Activated effector memory CD4-positive, alpha-beta T cell treated with Interleukin-2 at 50 U/mL for 16 hours (primary cell): Measurements from ENCODE around the gene TFF2.

Source experiments
- DNase-seq: peaks from one replicate; pipeline ENCODE4 v3.0.0-alpha.2; 2020

TFF2 gene, protein sequence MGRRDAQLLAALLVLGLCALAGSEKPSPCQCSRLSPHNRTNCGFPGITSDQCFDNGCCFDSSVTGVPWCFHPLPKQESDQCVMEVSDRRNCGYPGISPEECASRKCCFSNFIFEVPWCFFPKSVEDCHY

DNA sequence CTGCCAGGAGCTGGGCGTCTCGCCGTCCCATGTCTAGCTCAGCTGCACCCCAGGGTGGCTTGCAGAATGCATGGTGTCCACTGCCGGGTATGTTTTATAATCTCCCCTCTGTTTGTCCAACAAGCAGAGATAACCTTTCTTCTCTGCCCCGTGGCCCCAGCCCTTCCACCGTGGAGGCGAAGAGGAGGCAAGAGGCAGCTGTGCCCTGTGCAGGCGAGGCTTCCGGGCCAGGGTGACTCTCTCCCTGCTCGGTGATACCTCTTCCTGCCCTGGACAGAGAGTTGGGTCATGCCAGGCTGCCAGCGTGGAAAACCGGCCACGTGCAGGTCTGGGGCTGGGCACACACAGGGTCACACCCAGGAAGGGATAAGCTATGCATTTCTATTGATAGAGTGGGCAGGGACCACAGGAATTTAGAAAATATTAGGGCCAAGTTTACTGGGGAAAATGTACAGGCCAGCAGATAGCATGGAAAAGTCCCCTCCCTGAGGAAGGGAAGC, at the start of gene TFF2:
TFF2 (minus strand) TSS at position 68 of the 500 bp plus-strand sequence; CDS start at position 31, 37 bp downstream.
- no peak for DNase-seq

DNA sequence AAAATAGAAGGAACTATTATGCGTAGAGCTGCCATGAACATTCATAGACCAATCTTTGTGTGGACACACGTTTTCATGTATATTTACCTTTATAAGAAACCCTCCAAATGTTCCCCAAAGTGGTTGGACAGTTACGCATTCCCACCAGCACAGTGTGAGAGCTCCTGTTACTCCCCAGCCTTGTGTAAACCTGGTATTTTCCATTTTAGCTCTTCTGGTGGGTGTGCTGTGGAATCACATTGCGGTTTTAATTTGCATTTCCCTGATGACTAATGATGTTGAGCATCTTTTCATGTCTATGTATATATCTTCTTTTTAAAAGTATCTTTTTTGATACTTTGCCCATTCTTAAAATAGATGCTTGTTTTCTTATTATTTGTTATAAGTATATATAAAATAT, 49.7 kb upstream of the TFF2 start:
- DNase-seq, result no peak

DNA sequence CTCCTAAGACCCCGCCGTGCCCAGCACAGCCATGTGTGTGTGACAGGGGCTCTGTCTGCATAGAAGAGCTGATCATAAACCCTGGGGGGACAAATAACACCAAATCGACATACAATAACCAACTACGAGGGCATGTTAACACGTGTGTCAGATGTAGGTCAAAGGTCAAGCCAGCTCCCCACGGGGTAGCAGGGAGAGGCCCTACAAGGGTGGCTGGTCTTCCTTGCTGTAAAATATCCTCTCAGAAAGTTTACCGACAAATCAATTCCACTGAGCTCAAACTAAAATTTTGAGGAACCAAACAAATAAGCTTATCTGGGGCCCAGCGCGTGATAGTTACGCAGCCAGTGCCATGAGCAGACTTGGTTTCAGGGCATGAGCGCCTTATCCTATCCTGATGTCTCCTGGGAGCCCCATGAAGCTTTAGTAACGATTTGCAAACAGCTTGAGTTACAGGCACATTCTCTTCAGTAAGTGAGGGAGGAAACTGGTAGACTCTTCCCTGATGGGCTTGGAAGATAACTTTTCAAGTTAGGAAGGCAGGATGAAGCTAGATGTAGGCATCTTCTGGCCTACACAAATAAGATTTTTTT, 47.7 kb upstream of the TFF2 start:
- DNase-seq, result no peak

DNA sequence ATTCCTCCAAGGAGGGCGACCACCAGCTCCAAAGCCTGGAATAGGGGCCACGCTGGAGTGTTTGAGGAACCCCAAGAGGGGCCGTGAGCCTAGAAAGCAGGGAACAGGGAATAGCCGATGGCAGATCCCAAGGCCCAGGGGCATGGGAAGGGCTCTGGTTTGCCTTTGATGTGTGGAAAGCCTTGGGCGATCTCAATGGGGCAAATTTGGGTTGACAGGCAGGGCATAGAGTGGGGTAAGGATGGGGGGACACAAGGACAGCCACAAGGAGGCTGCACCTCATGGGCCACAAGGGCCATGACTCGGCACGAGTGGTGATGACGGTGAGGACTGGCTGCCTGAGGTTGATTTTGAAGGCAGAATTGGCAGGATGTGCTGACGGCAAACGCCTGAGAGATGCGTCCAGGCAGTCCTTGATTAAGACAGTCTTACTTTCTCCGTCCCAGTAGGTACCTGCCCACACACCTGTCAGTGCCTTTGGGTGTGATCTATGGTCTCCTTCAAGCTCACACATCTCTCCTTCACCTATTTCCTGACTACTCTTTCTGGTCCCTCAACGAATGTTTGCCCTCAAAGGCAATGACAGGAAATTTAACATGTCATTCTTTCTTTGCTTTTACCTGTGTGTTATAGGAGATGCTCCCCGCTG, 47.1 kb upstream of the TFF2 start:
- DNase-seq, result no peak

DNA sequence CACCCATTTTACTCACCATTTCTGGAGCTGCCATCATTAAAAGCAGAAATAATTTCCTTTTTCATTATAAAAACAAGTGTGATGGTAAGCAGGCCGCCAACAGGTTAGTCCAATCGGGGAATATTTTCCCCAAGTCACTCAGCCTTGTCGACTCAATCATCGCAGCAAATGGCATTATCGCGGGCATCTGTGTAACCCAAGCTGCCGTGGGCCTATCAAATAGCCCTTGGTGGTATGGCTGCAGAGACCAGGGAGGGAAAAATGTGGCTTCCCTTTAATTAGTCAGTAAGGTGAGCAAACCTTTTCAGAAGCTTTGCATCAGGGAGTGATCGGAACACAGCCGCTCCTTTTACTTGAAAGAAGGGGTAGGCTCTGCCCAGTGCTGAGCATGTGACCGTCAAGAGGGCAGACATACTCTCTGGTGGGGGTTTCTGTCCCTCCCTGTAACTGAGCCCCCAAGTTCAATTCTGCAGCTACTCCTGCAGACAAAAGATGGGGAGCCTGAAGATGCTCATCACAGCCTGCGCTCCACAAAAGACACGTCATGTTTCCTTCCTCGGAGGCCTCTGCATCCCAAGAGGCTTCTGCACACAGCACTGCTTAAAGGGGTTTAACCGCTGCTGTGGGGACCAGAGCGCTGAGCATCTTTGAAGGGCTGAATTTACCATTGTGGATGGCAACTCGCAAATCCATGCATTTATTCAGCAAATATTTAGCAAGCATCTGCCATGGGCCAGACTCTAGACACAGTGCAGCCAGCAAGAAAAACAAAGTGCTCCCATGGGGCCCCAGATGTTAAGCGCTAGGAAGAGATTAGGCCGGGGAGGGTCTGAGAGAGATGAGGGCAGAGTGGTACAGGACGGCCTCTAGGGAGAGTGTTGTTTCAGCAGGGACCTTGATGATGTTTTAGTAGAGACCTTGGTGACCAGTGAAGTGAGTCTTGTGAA, 46.3 kb upstream of the TFF2 start:
- DNase-seq, result no peak

DNA sequence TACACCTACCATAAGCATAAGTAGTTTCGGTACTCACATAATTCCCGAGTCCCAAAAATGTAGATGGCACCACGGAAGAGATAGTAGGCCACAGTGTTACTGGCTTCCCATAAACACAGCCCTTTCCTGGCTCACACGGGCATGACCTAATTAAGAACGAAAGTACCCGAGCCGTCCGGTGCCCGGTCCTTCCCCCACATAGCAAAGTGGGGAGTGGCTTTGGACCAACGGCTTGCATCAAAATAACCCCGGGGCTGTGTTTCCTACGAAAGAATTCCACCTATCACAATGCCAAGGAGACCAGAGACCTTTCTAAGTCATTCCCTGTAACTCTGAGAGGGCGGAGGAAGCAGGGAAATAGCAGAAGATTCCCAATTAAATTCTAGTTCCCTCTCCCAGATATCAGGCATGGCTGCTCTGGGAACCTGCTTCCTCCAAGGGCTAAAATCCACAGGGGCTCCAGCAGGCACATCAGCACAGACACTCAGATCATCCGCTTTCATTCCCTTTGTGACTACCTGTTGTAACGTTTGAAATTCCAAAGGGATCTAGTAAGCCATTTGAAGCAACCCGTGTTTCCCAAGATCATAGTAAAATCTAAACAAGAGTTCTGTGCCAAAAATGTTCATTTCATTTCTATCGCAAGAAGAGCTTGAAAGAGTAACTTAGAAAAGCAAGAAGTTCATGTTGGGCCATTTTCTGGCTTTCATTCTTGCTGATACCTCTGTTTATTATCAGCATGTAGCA, 45.3 kb upstream of the TFF2 start, which contains the start of gene TMPRSS3:
TMPRSS3 (minus strand) TSS at position 148 of the 747 bp plus-strand sequence. CDS start 635 bp downstream, outside the sequence.
- no peak for DNase-seq

DNA sequence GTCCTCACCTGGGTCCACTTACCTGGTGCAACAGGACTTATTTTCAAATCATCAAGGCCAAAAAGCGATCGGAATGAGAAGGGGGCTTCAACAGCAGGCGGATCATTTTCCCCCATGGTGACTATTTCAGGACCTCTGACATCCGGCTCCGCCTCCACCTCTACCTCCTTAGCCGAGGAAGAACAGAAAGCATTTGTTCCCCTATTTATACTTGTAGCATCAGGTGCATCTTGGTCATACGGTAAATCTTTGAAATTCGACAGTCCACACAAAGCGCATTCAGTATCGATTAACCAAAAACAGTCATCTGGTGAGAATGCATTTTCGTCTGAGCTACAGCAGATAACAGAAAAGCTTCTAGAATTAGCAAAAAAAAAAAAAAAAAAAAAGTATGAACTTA, 44.5 kb upstream of the TFF2 start:
- DNase-seq, result no peak

DNA sequence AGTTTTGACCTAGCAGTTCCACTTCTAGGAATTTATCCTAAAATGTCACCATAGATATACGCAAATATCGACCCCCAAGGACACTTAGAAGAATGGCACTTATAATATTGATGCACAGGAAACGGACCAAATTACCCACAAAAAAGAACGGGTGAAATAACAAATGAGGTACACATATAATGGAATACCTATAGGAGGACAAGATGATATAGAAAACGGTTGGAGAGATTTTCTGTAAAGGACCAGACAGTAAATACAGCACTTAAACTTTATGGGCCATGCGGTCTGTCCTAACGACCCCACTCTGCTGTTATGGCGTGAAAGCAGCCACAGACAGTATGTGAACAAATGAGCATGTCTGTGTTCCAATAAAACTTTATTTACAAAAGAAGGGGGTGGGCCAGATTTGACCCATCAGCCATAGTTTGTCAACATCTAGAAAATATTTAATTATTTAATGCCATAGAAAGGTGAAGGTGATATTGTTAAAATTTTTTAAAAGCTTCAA, 42.7 kb upstream of the TFF2 start:
- no peak for DNase-seq

DNA sequence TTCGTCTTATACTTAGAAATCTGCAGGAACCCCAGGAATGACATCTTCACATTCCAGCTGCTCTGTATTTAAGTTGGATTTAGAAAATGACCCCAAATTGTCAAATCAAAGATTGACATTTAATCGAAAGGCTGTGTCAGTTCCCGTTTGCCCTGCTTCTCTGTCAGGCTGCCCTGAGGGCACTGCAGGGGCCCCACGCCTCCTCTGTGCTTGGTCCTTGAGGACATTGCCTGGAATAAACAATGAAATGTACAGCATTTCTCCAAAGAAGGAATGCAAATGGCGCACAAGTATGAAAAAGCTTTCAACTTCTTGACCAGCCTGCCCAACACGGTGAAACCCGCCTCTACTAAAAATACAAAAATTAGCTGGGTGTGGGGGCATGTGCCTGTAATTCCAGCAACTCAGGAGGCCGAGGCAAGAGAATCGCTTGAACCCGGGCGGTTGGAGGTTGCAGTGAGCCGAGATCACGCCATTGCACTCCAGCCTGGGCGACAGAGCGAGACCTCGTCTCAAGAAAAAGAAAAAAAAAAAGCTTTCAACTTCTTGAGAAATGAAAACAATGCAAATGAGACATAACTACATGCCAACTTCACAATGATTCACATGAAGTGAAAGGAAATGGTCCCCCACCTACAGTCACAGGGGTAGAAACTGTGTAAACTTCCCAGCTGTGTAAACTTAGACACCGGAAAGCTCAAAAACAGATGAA, 42.1 kb upstream of the TFF2 start:
- no peak for DNase-seq

DNA sequence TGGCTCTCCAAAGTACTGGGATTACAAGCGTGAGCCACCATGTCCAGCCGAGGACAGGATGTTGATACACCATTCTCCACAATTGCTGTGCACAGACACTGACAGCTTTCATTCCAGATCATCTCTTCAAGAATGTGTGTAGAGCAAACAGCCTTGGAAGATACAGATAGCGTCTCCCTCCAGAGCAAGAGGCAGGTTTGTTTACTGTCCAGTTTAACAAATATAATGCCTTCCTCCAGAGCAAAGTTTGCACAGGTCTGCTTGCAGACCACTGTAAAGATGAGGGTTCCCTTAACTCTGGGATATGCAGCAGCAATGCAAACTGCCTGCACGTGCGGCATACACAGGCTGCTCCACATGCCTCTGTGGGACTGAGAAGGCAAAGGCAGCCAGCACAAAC, 40.5 kb upstream of the TFF2 start:
- DNase-seq, result no peak

DNA sequence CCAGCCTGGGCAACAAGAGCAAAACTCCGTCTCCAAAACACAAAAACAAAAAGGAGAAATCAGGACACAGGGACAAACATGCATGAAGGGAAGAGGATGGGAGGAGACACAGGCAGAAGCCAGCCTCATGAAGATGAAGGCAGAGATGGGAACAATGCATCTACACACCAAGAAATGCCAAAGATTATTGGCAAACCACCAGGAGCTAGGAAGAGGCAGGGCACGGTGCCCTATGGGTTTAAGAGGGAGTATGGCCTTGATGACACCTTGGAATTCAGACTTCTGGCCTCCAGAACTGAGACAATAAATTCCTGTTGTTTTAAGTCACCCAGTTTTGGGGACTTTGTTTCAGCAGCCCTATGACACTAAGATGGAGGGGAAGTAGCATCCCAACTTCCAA, 39.9 kb upstream of the TFF2 start:
- DNase-seq, result no peak

DNA sequence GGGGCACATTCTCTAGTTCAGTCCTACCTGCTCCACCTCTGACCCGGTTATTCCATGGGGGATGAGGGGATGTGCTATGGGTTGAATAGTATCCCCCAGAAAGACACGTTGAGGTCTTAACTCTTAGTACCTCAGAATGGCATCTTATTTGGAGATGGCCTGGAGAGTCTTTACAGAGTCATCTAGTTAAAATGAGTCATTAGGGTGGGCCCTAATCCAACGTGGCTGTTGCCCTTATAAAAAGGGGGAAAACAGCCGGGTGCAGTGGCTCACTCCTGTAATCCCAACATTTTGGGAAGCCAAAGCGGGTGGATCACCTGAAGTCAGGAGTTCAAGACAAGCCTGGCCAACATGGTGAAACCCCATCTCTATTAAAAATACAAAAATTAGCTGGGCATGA, 39.4 kb upstream of the TFF2 start:
- DNase-seq, result no peak

DNA sequence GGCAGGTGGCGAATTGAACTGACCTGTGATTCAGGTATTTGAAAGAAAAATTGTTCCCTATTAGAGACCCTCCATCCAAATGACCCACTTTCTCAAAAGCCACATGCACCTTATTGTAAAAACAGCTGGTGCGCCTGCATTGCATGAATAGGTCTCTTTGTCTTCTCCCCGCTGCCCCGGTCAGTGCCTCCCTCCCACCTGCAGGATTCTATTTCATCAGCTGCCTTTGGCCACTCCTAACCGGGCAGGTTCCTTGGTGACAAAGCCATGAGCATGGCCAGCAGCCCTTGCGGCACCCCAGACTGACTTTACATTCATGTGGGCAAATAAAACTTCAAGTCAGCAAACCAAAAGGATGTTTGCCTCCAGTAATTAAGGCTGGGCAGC, 38.6 kb upstream of the TFF2 start:
- DNase-seq, result no peak

DNA sequence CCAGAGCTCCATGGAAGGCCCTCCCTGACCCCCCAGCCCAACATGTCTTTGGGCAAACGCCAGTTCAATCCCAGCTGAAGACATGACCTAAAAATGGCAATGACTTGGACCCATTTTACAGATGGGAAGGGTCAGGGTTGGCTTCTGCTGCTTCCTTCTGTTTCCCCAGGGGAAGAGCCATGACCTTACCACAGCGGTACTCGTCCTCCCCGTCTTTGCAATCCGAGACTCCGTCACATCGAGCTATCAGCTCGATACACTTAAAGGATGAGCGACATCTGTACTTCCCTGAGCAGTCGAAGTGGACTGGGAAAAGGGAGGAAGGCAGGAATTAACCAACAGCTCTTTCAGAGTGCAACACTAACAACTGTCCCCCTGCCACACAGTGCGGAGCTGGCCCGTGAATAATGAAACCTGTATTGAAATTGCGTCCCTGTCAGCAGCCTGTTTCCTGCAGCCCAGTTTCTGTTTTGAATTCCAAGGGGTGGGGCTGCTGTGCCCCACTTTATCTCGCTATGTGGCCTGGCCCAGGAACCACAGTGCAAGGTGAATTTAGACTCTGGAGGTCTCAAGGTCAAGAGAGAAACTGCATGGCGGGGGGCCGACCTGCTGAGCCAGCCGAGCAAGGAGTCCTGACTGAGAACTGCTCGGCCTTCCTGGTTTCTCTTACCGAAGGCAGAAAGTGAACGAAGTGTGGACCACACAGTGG, 38.1 kb upstream of the TFF2 start:
- DNase-seq, result no peak

DNA sequence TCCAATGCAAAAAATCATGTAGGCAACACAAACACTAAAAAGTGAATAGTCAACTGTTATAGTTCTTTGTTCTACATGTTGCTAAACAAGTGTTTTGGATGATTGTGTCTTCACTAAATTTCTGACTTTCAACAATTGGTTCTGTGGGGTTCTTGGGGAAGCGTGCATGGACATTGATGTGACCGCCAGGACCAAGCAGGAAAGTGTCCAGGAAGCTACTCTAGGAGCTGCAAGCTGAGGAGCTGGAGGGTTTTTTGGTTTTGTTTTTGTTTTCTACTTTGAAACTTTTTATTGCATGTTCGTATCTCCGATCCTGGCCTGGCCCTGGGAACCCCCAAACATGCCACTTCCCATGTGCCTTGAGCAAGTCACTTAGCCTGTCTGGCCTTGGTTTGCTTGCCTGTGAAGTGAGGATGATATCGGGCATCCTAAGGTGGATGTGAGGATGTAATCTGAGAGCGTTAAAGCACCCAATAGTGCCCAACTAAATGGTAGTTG, 37.1 kb upstream of the TFF2 start:
- DNase-seq, result no peak

DNA sequence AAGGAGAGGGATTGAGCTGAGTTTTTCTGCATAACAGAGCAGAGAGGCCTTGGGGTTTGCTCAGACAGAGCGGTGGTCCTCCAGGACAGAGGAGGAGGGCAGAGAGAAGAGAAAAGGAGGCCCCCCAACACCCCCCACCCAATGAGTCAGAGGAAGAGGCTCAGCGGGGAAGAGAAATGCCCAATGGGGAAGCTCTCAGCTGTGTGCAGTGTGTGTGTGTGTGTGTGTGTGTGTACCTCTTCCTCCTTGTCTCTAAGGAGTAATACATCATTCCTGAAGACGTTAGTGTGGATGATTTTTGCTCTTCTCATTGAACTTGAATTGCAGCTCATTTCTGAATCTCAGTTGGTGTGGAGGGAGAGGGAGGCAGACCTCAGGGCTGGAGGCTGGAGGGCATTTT, 36.4 kb upstream of the TFF2 start:
- DNase-seq, result no peak

DNA sequence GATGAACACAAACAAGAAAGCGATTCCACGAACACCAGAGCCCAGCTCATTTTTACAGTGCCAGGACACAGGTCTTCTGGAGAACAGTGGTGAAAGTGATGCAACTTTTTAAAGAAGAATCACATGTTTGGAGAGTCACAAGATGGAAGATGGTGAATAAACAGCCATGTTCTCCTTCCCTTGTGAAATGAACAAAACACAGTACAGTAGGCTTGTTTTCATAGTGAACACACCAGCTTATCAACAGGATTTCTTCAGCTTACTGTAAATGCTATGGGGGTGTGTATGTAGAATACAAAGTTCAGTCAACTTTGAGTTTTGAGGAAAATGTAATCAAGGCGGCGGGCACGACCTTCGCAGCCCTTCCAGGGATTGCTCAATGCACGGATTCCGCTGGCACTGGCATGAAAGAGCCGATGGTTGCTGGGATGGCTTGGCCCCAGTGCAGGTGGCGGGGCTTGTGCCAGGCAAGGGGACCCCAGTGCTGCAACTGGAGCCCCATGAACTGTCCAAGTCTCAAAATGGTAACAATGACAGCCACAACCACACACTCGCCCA, 35.3 kb upstream of the TFF2 start:
- no peak for DNase-seq

DNA sequence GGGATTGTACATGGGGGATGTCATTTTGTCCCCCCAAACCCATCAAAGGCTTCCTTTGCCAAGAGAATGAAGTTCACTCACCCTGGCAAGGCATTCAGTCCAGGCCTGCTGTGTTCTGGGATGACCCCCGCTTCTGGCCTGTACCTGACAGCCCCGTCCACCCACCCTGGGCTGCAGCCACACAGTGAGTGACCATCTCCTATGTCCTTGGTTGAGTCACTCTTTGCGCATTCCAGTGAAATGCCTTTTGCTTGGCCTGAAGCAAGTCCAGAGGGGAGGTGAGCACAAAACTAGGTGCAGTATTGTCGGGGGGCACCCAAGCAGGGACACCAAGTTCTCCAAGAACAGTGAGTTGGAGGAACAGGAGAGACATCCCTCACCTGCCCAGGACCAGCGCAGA, 34.8 kb upstream of the TFF2 start:
- no peak for DNase-seq

DNA sequence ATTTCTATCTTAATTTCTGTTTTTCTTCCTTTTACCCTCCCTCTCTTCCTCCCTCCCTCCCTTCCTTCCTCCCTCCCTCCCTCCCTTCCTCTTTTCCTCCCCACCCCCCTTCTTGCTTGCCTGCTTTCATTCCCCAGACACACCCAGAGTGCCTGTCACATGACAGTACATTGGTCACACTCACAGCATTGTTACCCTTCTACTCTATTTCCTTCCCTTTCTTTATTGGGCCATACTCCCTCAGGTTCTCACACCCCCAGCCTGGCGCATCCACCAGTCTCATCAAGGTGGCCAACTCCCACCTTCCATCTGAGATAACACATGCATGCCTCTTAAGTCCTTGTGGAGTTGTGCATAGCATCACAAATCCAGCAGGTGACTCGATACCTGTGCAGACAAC, 34.2 kb upstream of the TFF2 start:
- no peak for DNase-seq

DNA sequence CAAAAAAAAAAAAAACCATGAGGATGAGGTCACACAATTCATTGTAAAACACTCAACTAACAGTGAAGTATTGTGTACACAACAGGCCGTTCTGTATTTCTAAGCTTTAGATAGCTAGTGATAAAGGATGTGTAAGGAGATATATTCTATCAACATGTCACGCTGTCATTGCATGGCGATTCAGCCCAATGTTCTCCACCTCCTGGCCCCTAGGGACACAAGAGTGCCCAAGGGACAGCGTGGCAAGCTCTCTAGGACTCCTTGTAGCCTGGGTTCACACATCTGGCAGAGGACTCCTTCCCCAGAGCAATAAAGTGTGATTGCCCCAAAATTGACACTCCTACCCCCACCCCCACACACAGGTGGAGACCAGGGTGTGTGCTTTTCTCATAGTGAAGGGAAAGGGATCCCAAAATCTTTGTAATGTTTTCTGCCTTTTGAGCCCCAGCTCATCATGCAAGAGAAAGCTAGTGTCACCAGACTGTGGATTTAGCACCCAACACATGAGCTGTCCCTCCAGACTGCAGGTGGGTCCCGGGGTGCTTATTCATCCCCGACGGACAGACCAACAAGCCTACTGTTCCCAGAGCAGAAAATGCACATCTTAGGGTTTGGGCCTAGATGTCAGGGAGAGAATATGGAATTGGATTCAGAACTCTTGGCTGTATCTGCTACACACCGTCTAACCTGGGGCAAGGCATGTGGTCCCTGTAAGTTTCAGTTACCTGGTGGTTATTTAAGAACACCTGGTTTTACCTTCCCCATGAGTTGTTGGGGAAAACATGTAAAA, 33.6 kb upstream of the TFF2 start:
- no peak for DNase-seq
